Measurements from ENCODE around the gene PDK3. TPM values are rescaled to one million over a fixed set of nuclear protein-coding genes. Genes with fewer than 3 reads are reported as not detected.

The PDK3 gene
- polyA plus RNA-seq, 1 donor (not counting 4 experiments of a cell fraction or from before 2014, with no cell fraction given) = 8.0 TPM

- no peaks in the 10 kb centered on the region for H3K9me3 ChIP-seq (ENCODE audit: control insufficient read depth, low read depth, low read length)
- H3K4me1 ChIP-seq (ENCODE audit: control insufficient read depth, extremely low read depth, insufficient read depth, low read length) = no peaks in the 10 kb centered on the region
- no peaks in the 10 kb centered on the region for H3K36me3 ChIP-seq (ENCODE audit: control insufficient read depth in 2 of 2, extremely low read depth in 1 of 2, insufficient read depth in 2 of 2, low read length in 2 of 2)
- H3K27me3 ChIP-seq (ENCODE audit: control insufficient read depth, extremely low read depth, insufficient read depth, low read length) = no peaks in the 10 kb centered on the region
- no peak overlapping the region for H2AFZ ChIP-seq (ENCODE audit: control insufficient read depth, low read length)
- H3K27ac ChIP-seq (ENCODE audit: control insufficient read depth, insufficient read depth, low read length) = no peak overlapping the region
- FAIRE-seq (no peak), DNase-seq (ENCODE audit: low read depth, low spot score) (no peak)
- dilution Hi-C loops (cut with MboI; ENCODE audit: extremely low pct_ligation_motif_present, low sequenced_read_pairs) = no loop called here
- no peak overlapping the region for H3K4me2 ChIP-seq (ENCODE audit: control insufficient read depth, extremely low read depth, insufficient read depth, low read depth, low read length)
- H3K79me2 ChIP-seq (ENCODE audit: control insufficient read depth, insufficient read depth, low read length) = no peaks in the 10 kb centered on the region
- H3K4me3 ChIP-seq (ENCODE audit: control insufficient read depth in 2 of 3, extremely low read depth in 1 of 3, insufficient read depth in 2 of 3, low read depth in 1 of 3, low read length in 3 of 3) = no peak overlapping the region
- H4K20me1 ChIP-seq (ENCODE audit: control insufficient read depth, extremely low read depth, insufficient read depth, low read length) = no peaks in the 10 kb centered on the region
- H3K9me1 ChIP-seq (ENCODE audit: control insufficient read depth, extremely low read depth, insufficient read depth, low read length) = no peaks in the 10 kb centered on the region
- TF ChIP-seq EZH2 (IDR thresholded peaks at IDR 0.05; ENCODE audit: low read length) = no peak
- no peak for TF ChIP-seq CTCF (optimal IDR thresholded peaks at IDR 0.05 in 1 of 3, IDR thresholded peaks at IDR 0.05 in 1 of 3, conservative IDR thresholded peaks at IDR 0.05 in 1 of 3; ENCODE audit: extremely low read depth in 1 of 3, insufficient read depth in 2 of 3, low read length in 3 of 3)
- H3K9ac ChIP-seq (ENCODE audit: control insufficient read depth, extremely low read depth, insufficient read depth, low read length) = no peak overlapping the region
Observed at GRCh38 chrX:24575496-24575895, 110.4 kb downstream of the PDK3 start.

- H3K79me2 ChIP-seq (ENCODE audit: control insufficient read depth, insufficient read depth, low read length) = no peaks in the 10 kb centered on the region
- H2AFZ ChIP-seq (ENCODE audit: control insufficient read depth, low read length) = no peak overlapping the region
- H3K4me2 ChIP-seq (ENCODE audit: control insufficient read depth, extremely low read depth, insufficient read depth, low read depth, low read length) = no peak overlapping the region
- no peaks in the 10 kb centered on the region for H3K9me3 ChIP-seq (ENCODE audit: control insufficient read depth, low read depth, low read length)
- dilution Hi-C loops (cut with MboI; ENCODE audit: extremely low pct_ligation_motif_present, low sequenced_read_pairs) = no loop called here
- no peaks in the 10 kb centered on the region for H3K36me3 ChIP-seq (ENCODE audit: control insufficient read depth in 2 of 2, extremely low read depth in 1 of 2, insufficient read depth in 2 of 2, low read length in 2 of 2)
- FAIRE-seq (no peak), DNase-seq (ENCODE audit: low read depth, low spot score) (no peak)
- no peak overlapping the region for H3K9ac ChIP-seq (ENCODE audit: control insufficient read depth, extremely low read depth, insufficient read depth, low read length)
- TF ChIP-seq EZH2 (IDR thresholded peaks at IDR 0.05; ENCODE audit: low read length) (no peak), CTCF (optimal IDR thresholded peaks at IDR 0.05 in 1 of 3, IDR thresholded peaks at IDR 0.05 in 1 of 3, conservative IDR thresholded peaks at IDR 0.05 in 1 of 3; ENCODE audit: extremely low read depth in 1 of 3, insufficient read depth in 2 of 3, low read length in 3 of 3) (no peak)
- H3K27me3 ChIP-seq (ENCODE audit: control insufficient read depth, extremely low read depth, insufficient read depth, low read length) = no peaks in the 10 kb centered on the region
- no peaks in the 10 kb centered on the region for H3K9me1 ChIP-seq (ENCODE audit: control insufficient read depth, extremely low read depth, insufficient read depth, low read length)
- H4K20me1 ChIP-seq (ENCODE audit: control insufficient read depth, extremely low read depth, insufficient read depth, low read length) = no peaks in the 10 kb centered on the region
- no peaks in the 10 kb centered on the region for H3K4me1 ChIP-seq (ENCODE audit: control insufficient read depth, extremely low read depth, insufficient read depth, low read length)
- H3K4me3 ChIP-seq (ENCODE audit: control insufficient read depth in 2 of 3, extremely low read depth in 1 of 3, insufficient read depth in 2 of 3, low read depth in 1 of 3, low read length in 3 of 3) = no peak overlapping the region
- H3K27ac ChIP-seq (ENCODE audit: control insufficient read depth, insufficient read depth, low read length) = no peak overlapping the region
Observed at GRCh38 chrX:24577091-24577490, 112.0 kb downstream of the PDK3 start.

Small RNA genes lying within 50 kb of the gene (small RNA-seq; reads per million reads assigned to genes)
- 0 reads per million in 3 experiments for gene SNRPEP9 (ENCODE audit: insufficient read length in 3 of 3, low read depth in 3 of 3, low replicate concordance in 1 of 3)

Other genes with a start within 250 kb of the PDK3 start
- not detected in 3 replicates for gene SUPT20HL2, start 151.2 kb upstream of the PDK3 start, polyA plus RNA-seq
- gene SUPT20HL1, start 104.6 kb upstream of the PDK3 start, polyA plus RNA-seq = not detected in 3 replicates
- gene PCYT1B, start 182.1 kb downstream of the PDK3 start, polyA plus RNA-seq = 2.9 to 5.0 TPM (median 3.7 TPM) in 3 replicates
- 1.5 to 3.9 TPM (median 2.7 TPM) in 3 replicates for gene POLA1, start 228.6 kb downstream of the PDK3 start, polyA plus RNA-seq